ENCODE data around the gene XXYLT1. TPM values are rescaled to one million over a fixed set of nuclear protein-coding genes. Genes with fewer than 3 reads are reported as not detected.

XXYLT1 gene
- total and polyA plus RNA-seq, 9 of the 15 experiments (the other 6 are each of a cell fraction or from before 2014, with no cell fraction given) = 1.9 to 18.9 (median 15.0) TPM

DNA sequence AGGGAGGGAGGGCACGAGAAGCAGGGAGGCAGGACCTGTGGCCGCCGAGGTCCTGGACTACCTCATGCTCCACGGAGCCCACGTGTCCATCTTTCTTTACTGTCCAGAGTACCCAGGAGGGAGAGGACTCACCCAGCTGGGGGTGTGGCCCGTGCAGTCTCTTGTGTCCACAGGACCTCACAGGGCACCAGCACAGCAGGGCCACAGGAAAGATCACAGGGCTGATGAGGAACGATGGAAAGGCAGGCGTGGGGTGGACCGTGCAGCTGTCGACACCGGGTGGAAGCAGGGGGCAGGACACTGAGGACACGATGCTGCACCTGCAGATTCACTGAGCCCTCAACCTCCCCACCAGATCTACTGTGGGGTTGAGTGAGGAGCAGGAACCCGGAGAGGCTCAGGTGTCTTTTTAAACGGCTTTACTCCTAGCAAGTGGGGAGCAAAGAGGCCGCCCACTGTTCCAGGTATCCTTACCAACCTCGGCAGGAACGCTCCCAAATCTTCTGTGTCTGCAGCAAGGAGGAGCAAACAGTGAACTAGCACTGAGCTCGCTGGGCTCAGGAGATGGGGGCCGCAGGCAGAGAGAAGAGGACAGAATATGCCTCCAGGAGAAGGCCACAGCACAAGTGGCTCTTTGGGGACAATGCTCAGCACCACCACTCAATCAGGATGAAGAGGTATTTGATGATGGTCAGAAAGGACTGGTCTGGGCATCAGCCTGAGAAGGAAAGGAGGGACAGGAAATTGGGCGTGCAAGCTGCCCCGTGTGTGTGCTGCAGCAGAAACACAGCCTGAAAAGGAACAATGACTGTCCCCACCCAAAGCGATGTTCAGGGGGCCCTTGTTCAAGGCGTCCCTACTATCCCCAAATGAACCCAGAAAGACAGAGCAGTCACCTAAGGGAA, 198.8 kb downstream of the XXYLT1 start:
- Histone ChIP-seq H3K79me2 (ENCODE audit: control insufficient read depth, insufficient read depth, low read length) (no peaks in the 10 kb centered on the region), H4K20me1 (replicated peaks; ENCODE audit: control insufficient read depth, insufficient read depth, low read length) (no peaks in the 10 kb centered on the region; the same call in 1 of the 2 replicates), H3K36me3 (ENCODE audit: control insufficient read depth, insufficient read depth, low read length) (peaks cover 5% of the 10 kb centered on the region; the same call in 1 of the 3 replicates), H3K4me3 (no peak overlapping the region), H3K9ac (ENCODE audit: insufficient read depth in 1 of 2, low read depth in 2 of 2, low read length in 2 of 2) (no peak overlapping the region; a peak in 1 of 4 replicates), H3K27me3 (ENCODE audit: control insufficient read depth in 2 of 2, insufficient read depth in 2 of 2, low read length in 2 of 2) (no peaks in the 10 kb centered on the region), H3K4me1 (replicated peaks in 1 of 2; ENCODE audit: control insufficient read depth in 2 of 2, insufficient read depth in 2 of 2, low read length in 2 of 2) (peaks cover 0 to 17% of the 10 kb centered on the region in 2 experiments; a peak in 2 of 5 replicates), H3K27ac (ENCODE audit: extremely low read depth, low read depth, low read length) (no peak overlapping the region), H2AFZ (ENCODE audit: low read depth, low read length) (no peak overlapping the region), H3K9me1 (ENCODE audit: control insufficient read depth, insufficient read depth, low read length) (no peaks in the 10 kb centered on the region), H3K9me3 (replicated peaks; ENCODE audit: control insufficient read depth, insufficient read depth, low read depth, low read length) (no peaks in the 10 kb centered on the region), H3K4me2 (ENCODE audit: insufficient read depth, low read length) (no peak overlapping the region)
- intact Hi-C loops (cut with micrococcal nuclease) (no loop called here), in situ Hi-C loops (cut with MboI) (no loop called here)
- POLR2A ChIA-PET = no interaction called here
- ATAC-seq (no peak), FAIRE-seq (no peak), DNase-seq (ENCODE audit: extremely low read depth in 1 of 4, low spot score in 3 of 4) (no peak)
- no TSS peak for BruUV-seq (replicated peaks)
- 52% methylated on average over 20 of the region's 23 CpGs for WGBS (ENCODE audit: insufficient coverage, low coverage, missing lambda C conversion rate)
- CTCF ChIA-PET (ENCODE audit: low intra/inter-chr PET ratio) = no interaction called here
- TF ChIP-seq DMBX1 (CRISPR knock-in tag; IDR thresholded peaks at IDR 0.05; ENCODE audit: borderline replicate concordance) (no peak), ZNF766 (CRISPR knock-in tag; conservative IDR thresholded peaks at IDR 0.05) (no peak), CHCHD3 (CRISPR knock-in tag; IDR thresholded peaks at IDR 0.05) (no peak), ZNF212 (CRISPR knock-in tag; IDR thresholded peaks at IDR 0.05) (no peak)
- TF ChIP-seq, protein P1, sequence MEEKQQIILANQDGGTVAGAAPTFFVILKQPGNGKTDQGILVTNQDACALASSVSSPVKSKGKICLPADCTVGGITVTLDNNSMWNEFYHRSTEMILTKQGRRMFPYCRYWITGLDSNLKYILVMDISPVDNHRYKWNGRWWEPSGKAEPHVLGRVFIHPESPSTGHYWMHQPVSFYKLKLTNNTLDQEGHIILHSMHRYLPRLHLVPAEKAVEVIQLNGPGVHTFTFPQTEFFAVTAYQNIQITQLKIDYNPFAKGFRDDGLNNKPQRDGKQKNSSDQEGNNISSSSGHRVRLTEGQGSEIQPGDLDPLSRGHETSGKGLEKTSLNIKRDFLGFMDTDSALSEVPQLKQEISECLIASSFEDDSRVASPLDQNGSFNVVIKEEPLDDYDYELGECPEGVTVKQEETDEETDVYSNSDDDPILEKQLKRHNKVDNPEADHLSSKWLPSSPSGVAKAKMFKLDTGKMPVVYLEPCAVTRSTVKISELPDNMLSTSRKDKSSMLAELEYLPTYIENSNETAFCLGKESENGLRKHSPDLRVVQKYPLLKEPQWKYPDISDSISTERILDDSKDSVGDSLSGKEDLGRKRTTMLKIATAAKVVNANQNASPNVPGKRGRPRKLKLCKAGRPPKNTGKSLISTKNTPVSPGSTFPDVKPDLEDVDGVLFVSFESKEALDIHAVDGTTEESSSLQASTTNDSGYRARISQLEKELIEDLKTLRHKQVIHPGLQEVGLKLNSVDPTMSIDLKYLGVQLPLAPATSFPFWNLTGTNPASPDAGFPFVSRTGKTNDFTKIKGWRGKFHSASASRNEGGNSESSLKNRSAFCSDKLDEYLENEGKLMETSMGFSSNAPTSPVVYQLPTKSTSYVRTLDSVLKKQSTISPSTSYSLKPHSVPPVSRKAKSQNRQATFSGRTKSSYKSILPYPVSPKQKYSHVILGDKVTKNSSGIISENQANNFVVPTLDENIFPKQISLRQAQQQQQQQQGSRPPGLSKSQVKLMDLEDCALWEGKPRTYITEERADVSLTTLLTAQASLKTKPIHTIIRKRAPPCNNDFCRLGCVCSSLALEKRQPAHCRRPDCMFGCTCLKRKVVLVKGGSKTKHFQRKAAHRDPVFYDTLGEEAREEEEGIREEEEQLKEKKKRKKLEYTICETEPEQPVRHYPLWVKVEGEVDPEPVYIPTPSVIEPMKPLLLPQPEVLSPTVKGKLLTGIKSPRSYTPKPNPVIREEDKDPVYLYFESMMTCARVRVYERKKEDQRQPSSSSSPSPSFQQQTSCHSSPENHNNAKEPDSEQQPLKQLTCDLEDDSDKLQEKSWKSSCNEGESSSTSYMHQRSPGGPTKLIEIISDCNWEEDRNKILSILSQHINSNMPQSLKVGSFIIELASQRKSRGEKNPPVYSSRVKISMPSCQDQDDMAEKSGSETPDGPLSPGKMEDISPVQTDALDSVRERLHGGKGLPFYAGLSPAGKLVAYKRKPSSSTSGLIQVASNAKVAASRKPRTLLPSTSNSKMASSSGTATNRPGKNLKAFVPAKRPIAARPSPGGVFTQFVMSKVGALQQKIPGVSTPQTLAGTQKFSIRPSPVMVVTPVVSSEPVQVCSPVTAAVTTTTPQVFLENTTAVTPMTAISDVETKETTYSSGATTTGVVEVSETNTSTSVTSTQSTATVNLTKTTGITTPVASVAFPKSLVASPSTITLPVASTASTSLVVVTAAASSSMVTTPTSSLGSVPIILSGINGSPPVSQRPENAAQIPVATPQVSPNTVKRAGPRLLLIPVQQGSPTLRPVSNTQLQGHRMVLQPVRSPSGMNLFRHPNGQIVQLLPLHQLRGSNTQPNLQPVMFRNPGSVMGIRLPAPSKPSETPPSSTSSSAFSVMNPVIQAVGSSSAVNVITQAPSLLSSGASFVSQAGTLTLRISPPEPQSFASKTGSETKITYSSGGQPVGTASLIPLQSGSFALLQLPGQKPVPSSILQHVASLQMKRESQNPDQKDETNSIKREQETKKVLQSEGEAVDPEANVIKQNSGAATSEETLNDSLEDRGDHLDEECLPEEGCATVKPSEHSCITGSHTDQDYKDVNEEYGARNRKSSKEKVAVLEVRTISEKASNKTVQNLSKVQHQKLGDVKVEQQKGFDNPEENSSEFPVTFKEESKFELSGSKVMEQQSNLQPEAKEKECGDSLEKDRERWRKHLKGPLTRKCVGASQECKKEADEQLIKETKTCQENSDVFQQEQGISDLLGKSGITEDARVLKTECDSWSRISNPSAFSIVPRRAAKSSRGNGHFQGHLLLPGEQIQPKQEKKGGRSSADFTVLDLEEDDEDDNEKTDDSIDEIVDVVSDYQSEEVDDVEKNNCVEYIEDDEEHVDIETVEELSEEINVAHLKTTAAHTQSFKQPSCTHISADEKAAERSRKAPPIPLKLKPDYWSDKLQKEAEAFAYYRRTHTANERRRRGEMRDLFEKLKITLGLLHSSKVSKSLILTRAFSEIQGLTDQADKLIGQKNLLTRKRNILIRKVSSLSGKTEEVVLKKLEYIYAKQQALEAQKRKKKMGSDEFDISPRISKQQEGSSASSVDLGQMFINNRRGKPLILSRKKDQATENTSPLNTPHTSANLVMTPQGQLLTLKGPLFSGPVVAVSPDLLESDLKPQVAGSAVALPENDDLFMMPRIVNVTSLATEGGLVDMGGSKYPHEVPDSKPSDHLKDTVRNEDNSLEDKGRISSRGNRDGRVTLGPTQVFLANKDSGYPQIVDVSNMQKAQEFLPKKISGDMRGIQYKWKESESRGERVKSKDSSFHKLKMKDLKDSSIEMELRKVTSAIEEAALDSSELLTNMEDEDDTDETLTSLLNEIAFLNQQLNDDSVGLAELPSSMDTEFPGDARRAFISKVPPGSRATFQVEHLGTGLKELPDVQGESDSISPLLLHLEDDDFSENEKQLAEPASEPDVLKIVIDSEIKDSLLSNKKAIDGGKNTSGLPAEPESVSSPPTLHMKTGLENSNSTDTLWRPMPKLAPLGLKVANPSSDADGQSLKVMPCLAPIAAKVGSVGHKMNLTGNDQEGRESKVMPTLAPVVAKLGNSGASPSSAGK (IDR thresholded peaks at IDR 0.05) = no peak
- TF ChIP-seq, protein P2, sequence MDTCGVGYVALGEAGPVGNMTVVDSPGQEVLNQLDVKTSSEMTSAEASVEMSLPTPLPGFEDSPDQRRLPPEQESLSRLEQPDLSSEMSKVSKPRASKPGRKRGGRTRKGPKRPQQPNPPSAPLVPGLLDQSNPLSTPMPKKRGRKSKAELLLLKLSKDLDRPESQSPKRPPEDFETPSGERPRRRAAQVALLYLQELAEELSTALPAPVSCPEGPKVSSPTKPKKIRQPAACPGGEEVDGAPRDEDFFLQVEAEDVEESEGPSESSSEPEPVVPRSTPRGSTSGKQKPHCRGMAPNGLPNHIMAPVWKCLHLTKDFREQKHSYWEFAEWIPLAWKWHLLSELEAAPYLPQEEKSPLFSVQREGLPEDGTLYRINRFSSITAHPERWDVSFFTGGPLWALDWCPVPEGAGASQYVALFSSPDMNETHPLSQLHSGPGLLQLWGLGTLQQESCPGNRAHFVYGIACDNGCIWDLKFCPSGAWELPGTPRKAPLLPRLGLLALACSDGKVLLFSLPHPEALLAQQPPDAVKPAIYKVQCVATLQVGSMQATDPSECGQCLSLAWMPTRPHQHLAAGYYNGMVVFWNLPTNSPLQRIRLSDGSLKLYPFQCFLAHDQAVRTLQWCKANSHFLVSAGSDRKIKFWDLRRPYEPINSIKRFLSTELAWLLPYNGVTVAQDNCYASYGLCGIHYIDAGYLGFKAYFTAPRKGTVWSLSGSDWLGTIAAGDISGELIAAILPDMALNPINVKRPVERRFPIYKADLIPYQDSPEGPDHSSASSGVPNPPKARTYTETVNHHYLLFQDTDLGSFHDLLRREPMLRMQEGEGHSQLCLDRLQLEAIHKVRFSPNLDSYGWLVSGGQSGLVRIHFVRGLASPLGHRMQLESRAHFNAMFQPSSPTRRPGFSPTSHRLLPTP (IDR thresholded peaks at IDR 0.05; ENCODE audit: borderline replicate concordance, extremely low read depth, insufficient read length) = no peak

Data from K562 (cell line).